Dedifferentiated amniotic fluid mesenchymal stem cell (primary cell): Measurements from ENCODE around the gene ERICH2.

Experiments used
- DNase-seq: peaks from one replicate; pipeline ENCODE4 v3.0.0-alpha.2; 2016; ENCODE audit errors: extremely low spot score

Gene ERICH2

DNA sequence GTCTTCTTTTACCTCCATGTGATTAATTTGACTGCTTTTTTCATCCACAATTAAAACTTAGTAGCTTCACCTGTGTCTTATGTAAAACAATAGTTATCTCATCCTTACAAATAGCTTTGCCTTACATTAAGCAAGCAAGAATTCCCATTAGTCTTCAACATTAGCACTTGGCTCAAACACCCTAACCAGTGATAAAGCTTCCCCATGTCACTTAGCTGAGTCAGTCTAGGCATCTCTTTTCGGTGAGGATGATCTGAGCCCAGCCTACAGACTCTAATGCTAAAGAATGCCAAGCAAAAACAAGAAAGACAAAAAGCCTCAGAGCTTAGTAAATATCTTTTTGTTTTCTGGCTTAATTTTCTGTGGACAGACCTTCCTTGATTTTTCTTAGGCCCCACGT, 72.6 kb downstream of the ERICH2 start:
- DNase-seq = peak; percentile 15

DNA sequence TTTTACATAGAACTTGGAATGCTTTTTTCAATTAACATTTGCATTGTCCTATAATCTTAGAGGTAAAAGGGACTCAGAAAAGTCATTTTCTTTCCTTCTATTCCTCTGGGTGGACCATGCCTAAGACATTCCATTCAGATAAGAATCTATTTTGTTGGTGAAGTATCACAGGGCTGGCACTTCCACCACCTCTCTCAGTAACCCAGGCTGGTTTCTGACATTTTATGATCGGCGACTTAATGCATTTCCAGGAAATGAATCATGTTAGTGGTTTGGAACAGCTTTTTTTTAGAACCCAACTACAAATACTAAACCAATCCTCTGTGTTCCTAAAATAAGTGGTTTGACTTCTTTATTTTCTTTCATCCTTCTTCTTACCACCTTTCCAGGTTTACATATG, 73.5 kb downstream of the ERICH2 start:
- peak; percentile 16 for DNase-seq

DNA sequence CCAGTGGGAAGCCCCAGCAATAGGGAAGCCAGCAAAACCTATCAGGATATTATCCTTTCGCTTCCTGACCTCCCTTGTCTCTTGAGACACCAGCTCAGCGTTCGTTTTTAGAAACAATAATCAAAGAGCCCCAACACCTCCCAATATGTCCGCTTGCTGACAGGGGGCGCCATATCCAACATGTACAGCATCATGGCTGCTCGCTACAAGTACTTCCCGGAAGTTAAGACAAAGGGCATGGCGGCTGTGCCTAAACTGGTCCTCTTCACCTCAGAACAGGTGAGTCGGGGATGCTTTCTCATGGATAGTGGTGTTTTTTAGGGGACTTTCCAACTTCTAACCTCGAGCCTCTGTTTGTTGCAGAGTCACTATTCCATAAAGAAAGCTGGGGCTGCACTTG, 75.2 kb downstream of the ERICH2 start:
- DNase-seq = no peak

DNA sequence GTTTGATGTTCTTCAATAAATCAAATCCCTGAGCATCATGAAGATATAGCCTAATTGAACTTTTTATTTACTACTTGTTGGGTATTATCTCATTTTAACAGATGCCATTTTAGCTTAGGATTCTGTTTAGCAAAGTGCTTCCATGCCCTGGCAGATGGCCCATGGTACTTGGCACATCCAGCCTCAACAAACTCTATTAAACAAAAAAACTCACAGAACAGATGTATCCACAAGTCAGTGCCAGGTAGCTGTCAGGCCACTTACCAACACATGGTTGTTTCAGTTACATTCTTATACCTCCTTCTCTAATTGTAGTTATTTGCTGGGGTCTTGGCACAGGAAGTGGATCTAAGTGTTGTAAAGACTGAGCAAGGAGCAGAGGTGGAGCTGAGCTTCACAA, 76.1 kb downstream of the ERICH2 start:
- no peak for DNase-seq

DNA sequence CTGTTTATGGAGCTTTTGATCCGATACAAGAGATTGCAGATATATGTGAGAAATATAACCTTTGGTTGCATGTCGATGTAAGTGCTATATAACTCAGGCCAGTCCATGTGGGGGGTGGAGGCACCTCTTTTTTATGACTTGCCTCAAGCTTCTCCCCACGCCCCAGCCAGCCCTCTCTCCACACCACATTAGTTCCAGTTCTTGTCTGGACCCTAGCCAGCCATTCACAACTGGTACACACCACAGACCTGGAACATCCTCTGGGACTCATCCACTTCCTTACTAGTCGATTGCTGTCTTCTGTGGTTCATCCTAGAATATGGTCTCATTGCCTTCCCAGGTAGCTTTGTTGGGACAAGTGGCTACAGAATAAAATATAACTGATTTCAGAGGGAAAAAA, 77.5 kb downstream of the ERICH2 start:
- DNase-seq = no peak
